H1 (cell line): ENCODE data around the gene CHD9NB. TPM values are rescaled to one million over a fixed set of nuclear protein-coding genes. Genes with fewer than 3 reads are reported as not detected.

Source experiments
- CHD1 ChIP-seq: IDR thresholded peaks from 2 replicates; pipeline ENCODE4 v1.6.1; 2012; ENCODE audit warnings: low read depth, low read length, improper control_type of control experiment
- CREB1 ChIP-seq: IDR thresholded peaks from 2 replicates; pipeline ENCODE4 v1.6.1; 2012; ENCODE audit warnings: inconsistent platforms
- CTBP2 ChIP-seq: IDR thresholded peaks from 2 replicates; pipeline ENCODE4 v1.7.0; 2011; ENCODE audit warnings: borderline replicate concordance, mild to moderate bottlenecking, moderate library complexity, mixed read lengths, low read length; ENCODE audit not compliant: insufficient read depth, insufficient read length
- EZH2 ChIP-seq: fragments of 200-600 bp; sonication (generic); IDR thresholded peaks from 2 replicates; pipeline ENCODE4 v1.7.1; 2012; ENCODE audit warnings: low read depth, mild to moderate bottlenecking, moderate library complexity, low read length, inconsistent platforms; ENCODE audit not compliant: severe bottlenecking
- FOSL1 ChIP-seq: IDR thresholded peaks from 2 replicates; pipeline ENCODE4 v1.6.1; 2011; ENCODE audit warnings: mild to moderate bottlenecking, low read depth, low read length, moderate library complexity; ENCODE audit not compliant: insufficient read depth
- POU5F1 ChIP-seq: IDR thresholded peaks from 2 replicates; pipeline ENCODE4 v1.6.1; 2011; ENCODE audit warnings: low read depth, mild to moderate bottlenecking, low read length, moderate library complexity
- TBP ChIP-seq: IDR thresholded peaks from 2 replicates; pipeline ENCODE4 v1.6.1; 2011; ENCODE audit warnings: low read depth, low read length, improper control_type of control experiment
- polyA plus RNA-seq, 7 experiments: library from polyadenylated mRNA; depleted of rRNA in 3 of 7; stranded (reverse) in 5 of 7; unstranded in 2 of 7; fragments of >200 nt in 5 of 7; fragments of 200-250 nt in 2 of 7; gene quantifications; 1 replicate in 5 of 7; 2 replicates in 1 of 7; 4 replicates in 1 of 7; pipeline versions ENCODE4 v1.2.1 to v1.2.3, GENCODE V29; 2011 to 2013; ENCODE audit warnings: missing spikeins in 2 of 7, mixed read lengths in 2 of 7
- total RNA-seq: library from RNA; stranded (reverse); fragmentation: NEBNext Ultra II Directional; extraction: Animal tissue kit (Norgen Biotek cat#: 25700); gene quantifications from 2 replicates; pipeline ENCODE4 v1.2.1, GENCODE V29; 2021

The CHD9NB gene
- total and polyA plus RNA-seq, 2 of the 8 experiments (the other 6 are each of a cell fraction or from before 2014, with no cell fraction given) = 4.5 to 5.9 TPM

DNA sequence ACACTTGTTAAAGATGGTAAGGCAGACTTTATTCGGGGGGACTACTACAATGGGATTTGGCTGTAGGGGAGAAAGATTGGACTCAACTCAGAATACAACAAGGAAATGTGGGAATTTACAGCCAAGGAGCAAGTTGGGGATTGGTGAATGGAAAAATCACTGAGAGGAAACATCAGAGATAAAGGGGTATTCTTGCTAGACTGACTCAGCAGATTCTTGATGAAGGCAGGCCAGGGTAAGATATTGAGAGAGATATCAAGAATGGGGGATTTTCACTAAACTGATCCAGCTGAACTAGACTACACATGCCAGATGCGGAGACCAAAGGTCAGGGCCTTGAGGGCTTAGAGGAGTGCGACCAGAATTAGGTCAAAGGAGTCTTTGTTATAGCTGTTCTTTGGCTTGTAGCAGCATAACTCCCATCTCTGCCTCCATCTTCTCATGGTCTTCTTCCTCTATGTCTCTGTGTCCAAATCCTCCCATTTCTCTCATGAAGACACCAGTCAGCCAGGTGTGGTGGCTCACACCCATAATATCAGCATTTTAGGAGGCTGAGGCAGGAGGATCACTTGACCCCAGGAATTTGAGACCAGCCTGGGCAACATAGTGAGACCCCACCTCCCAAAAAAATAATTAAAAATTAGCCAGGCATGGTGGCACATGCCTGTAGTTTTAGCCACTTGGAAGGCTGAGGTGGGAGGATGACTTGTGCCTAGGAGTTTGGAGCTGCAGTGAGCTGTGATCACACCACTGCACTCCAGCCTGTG lies 17.3 kb downstream of the CHD9NB start (continued):
- TF ChIP-seq POU5F1 = no peak
- no peak for TF ChIP-seq TBP
- no peak for TF ChIP-seq CHD1
- TF ChIP-seq CTBP2 = no peak
- TF ChIP-seq EZH2 = no peak
- TF ChIP-seq FOSL1 = no peak
- no peak for TF ChIP-seq CREB1
- TF ChIP-seq, all 59 proteins: peak for 0
